ENCODE results near the gene LCE2A. TPM values are rescaled to one million over a fixed set of nuclear protein-coding genes. Genes with fewer than 3 reads are reported as not detected.
"Not testable (repeated sequence)": the region's sequence is repeated elsewhere in the genome, so short reads cannot be mapped to it uniquely, and the experiment has no call there.

Gene LCE2A
- total RNA-seq, 4 donors from 2014 or later = not detected

DNA sequence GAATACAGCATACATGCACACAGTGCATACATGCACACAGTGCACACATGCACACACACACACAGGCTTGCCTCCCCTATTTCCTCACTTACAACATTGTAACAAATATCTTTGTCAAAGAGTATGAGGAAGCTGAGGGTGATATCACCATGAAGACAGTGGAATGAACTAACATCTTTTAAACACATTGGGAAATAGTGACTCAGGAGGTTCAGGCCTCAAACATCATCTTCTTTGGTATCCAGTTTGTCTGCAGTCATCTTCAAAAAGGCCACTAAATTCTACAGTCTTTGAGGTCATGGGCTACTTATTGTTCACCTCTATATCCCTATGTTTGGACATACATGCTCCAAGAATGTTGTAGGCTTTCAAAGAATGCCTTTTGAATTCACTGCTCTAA, 14.3 kb upstream of the LCE2A start:
- TF ChIP-seq, protein P1, sequence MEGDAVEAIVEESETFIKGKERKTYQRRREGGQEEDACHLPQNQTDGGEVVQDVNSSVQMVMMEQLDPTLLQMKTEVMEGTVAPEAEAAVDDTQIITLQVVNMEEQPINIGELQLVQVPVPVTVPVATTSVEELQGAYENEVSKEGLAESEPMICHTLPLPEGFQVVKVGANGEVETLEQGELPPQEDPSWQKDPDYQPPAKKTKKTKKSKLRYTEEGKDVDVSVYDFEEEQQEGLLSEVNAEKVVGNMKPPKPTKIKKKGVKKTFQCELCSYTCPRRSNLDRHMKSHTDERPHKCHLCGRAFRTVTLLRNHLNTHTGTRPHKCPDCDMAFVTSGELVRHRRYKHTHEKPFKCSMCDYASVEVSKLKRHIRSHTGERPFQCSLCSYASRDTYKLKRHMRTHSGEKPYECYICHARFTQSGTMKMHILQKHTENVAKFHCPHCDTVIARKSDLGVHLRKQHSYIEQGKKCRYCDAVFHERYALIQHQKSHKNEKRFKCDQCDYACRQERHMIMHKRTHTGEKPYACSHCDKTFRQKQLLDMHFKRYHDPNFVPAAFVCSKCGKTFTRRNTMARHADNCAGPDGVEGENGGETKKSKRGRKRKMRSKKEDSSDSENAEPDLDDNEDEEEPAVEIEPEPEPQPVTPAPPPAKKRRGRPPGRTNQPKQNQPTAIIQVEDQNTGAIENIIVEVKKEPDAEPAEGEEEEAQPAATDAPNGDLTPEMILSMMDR (IDR thresholded peaks at IDR 0.05) = no peak
- Histone ChIP-seq H3K27me3 (no peaks in the 10 kb centered on the region), H3K4me3 (no peak overlapping the region), H3K9me3 (no peaks in the 10 kb centered on the region), H3K4me1 (no peaks in the 10 kb centered on the region), H3K36me3 (no peaks in the 10 kb centered on the region), H3K27ac (no peak overlapping the region)
- no peak for DNase-seq

- H3K27ac ChIP-seq, H3K4me1 ChIP-seq: not testable (repeated sequence)
Measured at GRCh38 chr1:152685823-152686222, 12.3 kb upstream of the LCE2A start, which contains the start of gene LCE2B. Gene LCE2B (plus strand): TSS chr1:152686123. CDS start chr1:152686844, 721 bp downstream.

DNA sequence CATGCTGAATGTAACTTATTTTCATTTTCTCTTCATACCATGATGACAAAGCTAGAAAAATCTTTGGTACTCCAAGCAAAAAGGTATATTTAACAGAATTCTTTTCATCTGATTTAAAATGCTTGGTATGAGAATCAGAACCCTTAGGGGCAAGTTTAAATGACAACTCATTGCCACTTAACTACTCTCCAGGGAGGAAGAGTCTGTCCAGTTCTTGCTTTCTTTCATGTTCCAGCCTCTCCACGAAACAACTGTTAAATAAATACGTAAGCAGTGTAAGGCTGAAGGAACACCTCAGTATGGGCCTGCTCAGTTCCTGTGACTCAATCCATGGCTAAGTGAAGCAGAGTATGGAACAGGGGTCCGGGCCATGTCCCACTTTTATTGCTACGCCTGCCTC, 1.6 kb downstream of the LCE2A start:
- Histone ChIP-seq H3K4me1 (no peaks in the 10 kb centered on the region), H3K36me3 (no peaks in the 10 kb centered on the region), H3K27ac (no peak overlapping the region), H3K9me3 (no peaks in the 10 kb centered on the region), H3K4me3 (no peak overlapping the region), H3K27me3 (no peaks in the 10 kb centered on the region)
- no peak for DNase-seq
- TF ChIP-seq POLR2A (IDR thresholded peaks at IDR 0.05) = no peak
- TF ChIP-seq, protein P1 (IDR thresholded peaks at IDR 0.05) = no peak

More at GRCh38 chr1:152685823-152686222, 12.3 kb upstream of the LCE2A start, which contains the start of gene LCE2B:
- not testable (repeated sequence) for H3K4me3 ChIP-seq, H3K36me3 ChIP-seq, H3K27me3 ChIP-seq, H3K9me3 ChIP-seq, DNase-seq

GRCh38 chr1:152707860-152708259, 9.7 kb downstream of the LCE2A start, which contains the start of gene LCE4A:
Gene LCE4A (plus strand): TSS chr1:152708160. CDS start chr1:152709076, 916 bp downstream.
- no peak for DNase-seq

GRCh38 chr1:152718238-152718637, 20.1 kb downstream of the LCE2A start:
- Histone ChIP-seq H3K36me3 (no peaks in the 10 kb centered on the region), H3K4me3 (no peak overlapping the region), H3K9me3 (peaks cover 0 to 4% (median 2%) of the 10 kb centered on the region in 4 donors), H3K4me1 (no peaks in the 10 kb centered on the region), H3K27ac (no peak overlapping the region), H3K27me3 (no peaks in the 10 kb centered on the region)
- no peak for DNase-seq
- no peak for TF ChIP-seq POLR2A (IDR thresholded peaks at IDR 0.05)
- TF ChIP-seq, protein P1 (IDR thresholded peaks at IDR 0.05) = no peak

More at GRCh38 chr1:152707860-152708259, 9.7 kb downstream of the LCE2A start, which contains the start of gene LCE4A:
- no peak within 1 kb of the TSS for H3K27ac ChIP-seq
- no peaks in the 10 kb centered on the region for H3K27me3 ChIP-seq
- H3K36me3 ChIP-seq = no peaks in the 10 kb centered on the region
- no peaks in the 10 kb centered on the region for H3K4me1 ChIP-seq
- TF ChIP-seq, protein P1 (IDR thresholded peaks at IDR 0.05) = no peak
- TF ChIP-seq POLR2A (IDR thresholded peaks at IDR 0.05) = no peak
- no peak within 1 kb of the TSS for H3K4me3 ChIP-seq
- no peaks in the 10 kb centered on the region for H3K9me3 ChIP-seq

GRCh38 chr1:152725261-152725660, 27.1 kb downstream of the LCE2A start:
- DNase-seq = no peak
- no peaks in the 10 kb centered on the region for H3K27me3 ChIP-seq
- H3K27ac ChIP-seq = no peak overlapping the region
- no peaks in the 10 kb centered on the region for H3K36me3 ChIP-seq
- no peaks in the 10 kb centered on the region for H3K4me1 ChIP-seq
- TF ChIP-seq, protein P1 (IDR thresholded peaks at IDR 0.05) = no peak
- no peak for TF ChIP-seq POLR2A (IDR thresholded peaks at IDR 0.05)
- H3K4me3 ChIP-seq = no peak overlapping the region
- H3K9me3 ChIP-seq = no peaks in the 10 kb centered on the region
